ENCODE measurements around the gene WFDC2.

GRCh38 chr20:45484676-45485075, 15.1 kb downstream of the WFDC2 start:
- no peak for TF ChIP-seq CTCF (IDR thresholded peaks at IDR 0.05; ENCODE audit: poor library complexity)
- TF ChIP-seq EZH2phosphoT487 (IDR thresholded peaks at IDR 0.05; ENCODE audit: low read depth, severe bottlenecking, unreplicated experiment), result no peak
- TF ChIP-seq EZH2 (IDR thresholded peaks at IDR 0.05; ENCODE audit: borderline replicate concordance), result no peak

Data from hepatocyte (in vitro differentiated cells).